GM19468 (cell line): ENCODE results near the gene HSPB7.
"Not testable (repeated sequence)": the region's sequence is repeated elsewhere in the genome, so short reads cannot be mapped to it uniquely, and the experiment has no call there.

ENCODE experiments used
- ATAC-seq: cut with Tn5 transposase; IDR thresholded peaks from one replicate; pipeline ENCODE4 v1.9.1; 2021; ENCODE audit warnings: mild to moderate bottlenecking, moderate library complexity, moderate number of reproducible peaks; ENCODE audit not compliant: unreplicated experiment; ENCODE audit errors: extremely low read depth

Gene HSPB7

GRCh38 chr1:16051949-16052348, 34.1 kb upstream of the HSPB7 start:
- ATAC-seq = not testable (repeated sequence)

GRCh38 chr1:16051039-16051438, 33.2 kb upstream of the HSPB7 start:
- no peak for ATAC-seq

DNA sequence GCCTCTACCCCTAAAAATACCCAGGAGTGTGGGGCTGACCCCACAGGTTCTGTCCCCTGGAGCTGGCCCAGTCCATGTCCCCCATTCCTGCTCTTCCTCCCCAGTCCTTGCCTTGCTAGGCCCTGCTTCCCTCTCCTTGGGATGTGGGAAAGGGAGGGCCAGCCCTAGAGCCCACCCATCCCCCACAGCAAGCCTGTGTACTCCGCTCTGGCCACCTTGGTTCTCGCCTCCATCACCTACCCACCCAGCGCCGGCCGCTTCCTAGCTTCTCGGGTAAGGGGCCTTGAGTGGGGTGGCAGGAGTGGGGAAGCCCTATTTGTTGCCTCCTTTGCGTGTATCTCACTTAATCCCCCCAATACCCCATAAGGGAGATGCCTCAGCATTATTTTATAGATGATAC, 32.5 kb upstream of the HSPB7 start:
- ATAC-seq = no peak

GRCh38 chr1:16048573-16049189, 30.8 kb upstream of the HSPB7 start:
- ATAC-seq = no peak

DNA sequence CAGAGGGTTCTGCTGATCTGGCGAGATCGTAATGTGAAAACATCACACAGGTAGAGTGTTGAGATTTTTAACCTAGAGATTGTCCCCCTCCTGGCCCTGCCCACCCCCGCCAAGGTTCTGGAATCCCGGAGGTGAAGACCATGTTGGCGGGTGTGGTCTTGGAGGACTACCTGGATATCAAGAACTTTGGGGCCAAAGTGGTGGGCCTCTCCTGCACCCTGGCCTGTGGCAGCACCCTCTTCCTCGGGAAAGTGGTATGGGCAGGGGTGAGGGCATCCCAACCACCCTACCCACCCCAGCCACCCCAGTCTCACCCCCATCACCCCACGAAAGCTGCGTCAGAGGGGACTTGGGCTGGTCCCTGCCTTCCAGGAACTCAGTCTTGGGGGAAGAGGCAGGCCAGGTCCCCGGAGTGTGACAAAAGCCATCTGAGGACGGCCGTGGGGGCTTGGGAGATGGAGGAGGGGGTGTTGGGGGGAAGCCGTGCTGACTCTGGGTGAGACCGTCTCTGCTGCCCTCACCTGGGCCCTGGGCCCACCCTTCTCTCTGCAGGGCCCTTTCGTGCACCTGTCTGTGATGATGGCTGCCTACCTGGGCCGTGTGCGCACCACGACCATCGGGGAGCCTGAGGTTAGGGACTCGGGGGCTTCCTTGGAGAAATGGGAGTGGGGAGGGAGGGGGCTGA, 30.1 kb upstream of the HSPB7 start:
- no peak for ATAC-seq

- no peak for ATAC-seq
Observed at GRCh38 chr1:16046842-16047241, 29.0 kb upstream of the HSPB7 start.

DNA sequence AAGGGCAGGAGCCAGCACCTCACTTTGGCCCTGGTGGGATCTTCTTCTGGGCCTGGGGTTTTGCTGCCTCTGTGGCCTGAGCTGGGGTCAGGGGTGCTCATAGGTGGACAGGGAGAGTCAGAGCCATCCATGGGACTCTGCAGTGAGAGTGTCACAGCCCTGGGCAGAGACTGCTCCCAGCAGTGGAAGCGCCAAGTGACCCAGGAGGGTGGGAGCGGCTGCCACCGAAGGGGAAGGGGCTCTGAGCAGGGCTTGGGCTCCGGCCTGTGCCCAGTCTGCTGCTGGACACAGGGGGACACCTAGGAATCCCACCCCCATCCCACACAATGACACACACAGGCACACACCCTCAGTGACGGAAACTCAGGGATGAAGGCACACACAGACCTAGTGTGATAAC, 26.1 kb upstream of the HSPB7 start:
- ATAC-seq = no peak

- ATAC-seq = no peak
Observed at GRCh38 chr1:16043521-16043920, 25.7 kb upstream of the HSPB7 start, which contains the start of gene CLCNKB. Gene CLCNKB, plus strand, starts transcription at chr1:16043782. Its CDS starts 711 bp downstream, at chr1:16044493.

DNA sequence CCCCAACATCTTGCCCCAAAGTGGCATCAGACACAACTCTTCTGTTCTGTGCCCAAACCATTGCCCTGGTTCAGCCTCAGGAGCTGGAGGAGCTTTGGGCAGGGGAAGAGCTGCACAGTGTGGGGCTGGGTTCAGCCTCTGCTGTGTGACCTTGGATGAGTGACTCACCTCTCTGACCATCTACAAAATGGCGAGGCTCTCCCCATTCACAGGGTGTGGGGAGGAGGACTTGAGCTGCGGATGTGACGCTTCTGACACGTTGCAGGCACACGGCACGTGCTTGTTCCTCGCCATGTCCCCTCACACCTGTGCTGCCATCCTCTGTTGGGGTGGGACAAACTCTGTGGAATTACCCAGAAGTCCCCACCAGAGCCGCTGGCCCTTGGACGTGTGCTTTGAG, 24.8 kb upstream of the HSPB7 start:
- ATAC-seq = not testable (repeated sequence)

- no peak for ATAC-seq
Observed at GRCh38 chr1:16042096-16042495, 24.3 kb upstream of the HSPB7 start.

DNA sequence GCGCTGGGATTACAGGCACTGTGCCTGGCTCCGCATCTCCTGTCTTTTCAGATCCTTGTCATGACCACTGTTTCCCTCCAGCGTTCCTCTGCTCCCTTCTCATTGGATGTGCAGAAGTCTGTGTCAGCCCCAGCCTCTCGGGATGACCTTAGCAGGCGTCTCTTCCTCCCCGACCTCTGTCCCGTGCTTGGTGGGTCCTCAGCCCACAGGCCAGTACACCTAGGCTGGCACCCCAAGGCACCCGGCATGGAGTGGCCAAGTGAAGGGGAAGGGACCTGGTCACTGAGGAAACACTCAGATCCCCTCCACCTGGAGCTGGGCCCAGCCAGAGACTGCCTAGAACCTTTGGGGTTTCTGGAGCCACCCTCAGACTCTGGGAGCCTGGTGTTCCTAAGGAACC, 23.4 kb upstream of the HSPB7 start:
- ATAC-seq = no peak

DNA sequence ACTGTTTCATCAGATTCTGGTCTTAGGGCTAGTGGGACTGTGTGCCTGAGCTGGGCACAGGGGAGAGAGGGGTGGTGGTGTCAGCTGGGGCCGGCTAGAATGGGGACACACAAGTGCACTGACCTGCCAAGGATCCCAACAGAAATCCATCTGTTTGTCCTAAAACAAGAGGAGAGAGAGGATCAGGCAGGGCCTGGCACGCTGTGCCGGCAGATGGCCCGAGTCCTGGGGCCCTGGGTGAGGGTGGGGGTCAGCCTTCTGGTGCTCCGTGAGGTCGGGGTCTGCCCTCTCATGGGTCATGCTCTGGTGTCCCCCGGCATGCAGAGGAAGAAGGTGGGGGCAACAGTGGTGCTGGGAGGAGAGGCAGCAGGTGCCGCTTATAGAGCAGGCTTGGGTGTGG, 22.0 kb upstream of the HSPB7 start:
- ATAC-seq = not testable (repeated sequence)

DNA sequence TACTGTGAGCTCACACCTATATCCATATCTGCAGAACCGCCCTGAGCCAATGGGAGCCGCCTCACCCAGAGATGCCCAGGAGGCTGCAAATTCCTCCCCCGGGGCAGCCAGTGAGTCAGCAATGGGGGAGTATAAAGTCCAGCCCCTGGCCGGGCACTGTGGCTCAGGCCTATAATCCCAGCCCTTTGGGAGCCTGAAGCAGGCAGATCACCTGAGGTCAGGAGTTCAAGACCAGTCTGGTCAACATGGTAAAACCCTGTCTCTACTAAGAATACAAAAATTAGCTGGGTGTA, 20.7 kb upstream of the HSPB7 start:
- ATAC-seq = no peak

- not testable (repeated sequence) for ATAC-seq
Observed at GRCh38 chr1:16036461-16036860, 18.6 kb upstream of the HSPB7 start.

GRCh38 chr1:16033103-16033632, 15.3 kb upstream of the HSPB7 start:
- not testable (repeated sequence) for ATAC-seq

DNA sequence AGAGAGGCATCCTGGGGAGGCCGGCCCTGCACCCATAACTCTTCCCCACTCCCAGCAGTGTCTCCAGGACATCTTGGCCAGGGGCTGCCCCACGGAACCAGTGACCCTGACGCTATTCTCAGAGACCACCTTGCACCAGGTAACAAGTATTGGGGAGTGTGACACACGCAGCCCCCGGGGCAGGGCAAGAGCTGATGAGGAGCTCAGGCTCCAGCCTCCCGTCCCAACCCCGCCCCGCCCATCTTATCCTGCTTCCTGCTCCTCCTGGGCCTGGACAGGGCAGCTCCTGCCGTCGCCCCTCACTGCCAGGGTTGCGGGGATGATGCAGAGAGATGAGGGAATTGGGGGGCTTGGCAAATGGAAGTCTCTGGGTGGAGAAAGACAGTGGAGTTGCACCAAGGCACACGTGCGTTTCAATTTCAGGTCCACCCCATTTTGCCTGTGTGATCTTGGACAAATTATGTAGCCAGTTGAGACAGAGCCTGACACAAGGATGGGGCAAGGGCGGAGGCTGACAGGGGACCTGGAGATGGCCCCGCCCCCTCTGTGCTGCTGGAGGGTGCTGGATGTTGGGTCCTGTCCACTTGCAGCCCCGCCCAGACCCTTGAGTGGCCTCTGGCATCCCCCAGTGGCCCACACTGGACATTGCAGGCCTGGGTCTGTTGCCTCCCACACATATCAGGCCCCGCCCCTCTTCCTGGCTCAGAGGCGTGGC, 14.7 kb upstream of the HSPB7 start:
- ATAC-seq = no peak

GRCh38 chr1:16031551-16031950, 13.7 kb upstream of the HSPB7 start:
- ATAC-seq = no peak

GRCh38 chr1:16029288-16029687, 11.4 kb upstream of the HSPB7 start:
- no peak for ATAC-seq

DNA sequence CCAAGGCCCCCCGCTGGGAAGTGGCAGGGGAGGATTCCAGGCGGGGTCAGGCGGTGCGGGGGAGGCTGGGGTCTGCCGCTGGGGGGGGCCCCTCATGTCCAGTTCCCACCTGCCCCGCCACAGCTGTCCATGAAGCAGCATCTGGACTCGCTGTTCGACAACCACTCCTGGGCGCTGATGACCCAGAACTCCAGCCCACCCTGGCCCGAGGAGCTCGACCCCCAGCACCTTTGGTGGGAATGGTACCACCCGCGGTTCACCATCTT, 11.1 kb upstream of the HSPB7 start:
- ATAC-seq = not testable (repeated sequence)

DNA sequence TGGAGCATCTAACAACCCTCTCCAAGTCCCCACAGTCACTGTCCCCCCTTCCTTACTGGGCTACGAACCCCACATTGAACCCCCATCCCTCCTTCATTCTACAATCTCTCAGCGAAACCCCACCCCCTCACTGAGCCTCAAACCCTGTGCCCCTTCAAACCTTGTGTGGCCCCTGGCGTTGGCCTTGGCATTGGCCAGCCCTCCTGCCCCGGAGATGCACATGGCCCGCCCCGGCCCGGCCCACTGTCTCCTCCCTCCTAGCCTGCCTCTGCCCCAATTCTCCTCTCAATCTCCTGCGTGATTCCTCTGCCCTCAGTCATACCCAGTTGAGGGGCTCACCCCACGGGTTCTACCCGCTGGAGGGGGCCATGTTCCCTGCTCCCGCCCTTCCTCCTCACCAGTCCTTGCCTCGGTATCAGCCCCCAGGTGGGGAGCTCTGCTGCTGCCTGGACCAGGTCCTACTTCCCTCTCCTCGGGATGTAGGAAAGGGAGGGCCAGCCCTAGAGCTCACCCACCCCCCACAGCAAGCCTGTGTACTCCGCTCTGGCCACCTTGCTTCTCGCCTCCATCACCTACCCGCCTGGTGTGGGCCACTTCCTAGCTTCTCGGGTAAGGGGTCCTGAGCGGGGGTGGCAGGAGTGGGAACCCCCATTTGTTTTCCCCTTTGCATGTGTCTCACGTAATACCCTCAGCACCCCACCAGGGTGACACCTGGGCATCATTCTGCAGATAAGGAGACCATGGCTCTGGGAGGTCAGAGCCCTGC, 10.6 kb upstream of the HSPB7 start:
- ATAC-seq = no peak
